Mucosa of descending colon (tissue), 3 donors: Measurements from ENCODE around the gene EIF1. TPM values are rescaled to one million over a fixed set of nuclear protein-coding genes. Genes with fewer than 3 reads are reported as not detected.

Source experiments
- ATAC-seq: fragments of 200-7000 bp; cut with Tn5 transposase; one replicate; pipeline ENCODE4 v1.9.1; 2020; ENCODE audit warnings: mild to moderate bottlenecking, moderate library complexity
- DNase-seq, 3 donors: peaks; one replicate each; pipeline ENCODE4 v3.0.0-alpha.2; 2020
- H3K36me3 ChIP-seq: fragments of 200-600 bp; one replicate; pipeline ENCODE4 v1.8.0; 2021; ENCODE audit warnings: low read depth, mild to moderate bottlenecking
- H3K4me1 ChIP-seq: fragments of 200-600 bp; one replicate; pipeline ENCODE4 v1.8.0; 2021; ENCODE audit warnings: low read depth, mild to moderate bottlenecking
- H3K4me3 ChIP-seq: fragments of 200-600 bp; one replicate; pipeline ENCODE4 v1.8.0; 2021; ENCODE audit warnings: mild to moderate bottlenecking
- H3K9me3 ChIP-seq: fragments of 200-600 bp; one replicate; pipeline ENCODE4 v1.8.0; 2021; ENCODE audit warnings: mild to moderate bottlenecking
- CTCF ChIP-seq: fragments of 200-600 bp; IDR thresholded peaks from one replicate; pipeline ENCODE4 v1.8.0; 2022; ENCODE audit warnings: antibody characterized with exemption, mild to moderate bottlenecking
- intact Hi-C, 2 donors: fragments of 100-400 bp; cut with DNase I in 1 of 2; cut with micrococcal nuclease in 1 of 2; formaldehyde crosslinking; loops; one replicate each; pipeline versions ENCODE4 v1.11.0 to v1.11.1; 2022; cut with DNase I, micrococcal nuclease
- total RNA-seq, 3 donors: library from RNA; stranded (reverse); fragmentation: NEBNext Ultra II Directional in 2 of 3; extraction: Animal tissue kit (Norgen Biotek cat#: 25700) in 2 of 3; gene quantifications; one replicate each; pipeline versions ENCODE4 v1.2.1 to v1.2.4, GENCODE V29; 2021 to 2023
- donor health status: DM: no; HTN: no; CAD: no; lungs with moderate emphysema.
- donor health status: DM: no; HTN: no; CAD: no.
- donor health status: DM: no; HTN: yes; CAD: no.

Gene EIF1
- total RNA-seq, 3 donors from 2014 or later: 547 to 915 (median 566) TPM

GRCh38 chr17:41678907-41679739 is 9.6 kb upstream of the EIF1 start:
- H3K9me3 ChIP-seq: no peaks in the 10 kb centered on the region
- DNase-seq (peak in 1 of 3 donors; percentile 63), ATAC-seq (peak; percentile 83)
- no peak for TF ChIP-seq CTCF
- H3K4me1 ChIP-seq: peaks cover 5% of the 10 kb centered on the region
- no peak overlapping the region for H3K4me3 ChIP-seq
- H3K36me3 ChIP-seq: no peaks in the 10 kb centered on the region
- intact Hi-C loops: no loop called here

- ATAC-seq: no peak
- Histone ChIP-seq H3K9me3 (no peaks in the 10 kb centered on the region), H3K4me3 (no peak overlapping the region), H3K36me3 (no peaks in the 10 kb centered on the region), H3K4me1 (peaks cover 5% of the 10 kb centered on the region)
- no peak for TF ChIP-seq CTCF
- intact Hi-C loops: no loop called here
- no peak for DNase-seq
Observed at GRCh38 chr17:41679740-41680425, 8.8 kb upstream of the EIF1 start.

- peaks cover 5% of the 10 kb centered on the region for H3K4me1 ChIP-seq
- DNase-seq (no peak), ATAC-seq (no peak)
- no peak for TF ChIP-seq CTCF
- intact Hi-C loops: no loop called here
- no peaks in the 10 kb centered on the region for H3K36me3 ChIP-seq
- no peaks in the 10 kb centered on the region for H3K9me3 ChIP-seq
- no peak overlapping the region for H3K4me3 ChIP-seq
Observed at GRCh38 chr17:41680426-41681040, 8.2 kb upstream of the EIF1 start.

- TF ChIP-seq CTCF: no peak
Observed at GRCh38 chr17:41681776-41682175, 6.9 kb upstream of the EIF1 start.

GRCh38 chr17:41682631-41683030 is 6.1 kb upstream of the EIF1 start:
- H3K9me3 ChIP-seq: no peaks in the 10 kb centered on the region
- ATAC-seq (no peak), DNase-seq (no peak)
- no peaks in the 10 kb centered on the region for H3K36me3 ChIP-seq
- no peak for TF ChIP-seq CTCF
- peaks cover 7% of the 10 kb centered on the region for H3K4me1 ChIP-seq
- H3K4me3 ChIP-seq: no peak overlapping the region
- intact Hi-C loops: no loop called here

More at GRCh38 chr17:41681776-41682175, 6.9 kb upstream of the EIF1 start:
- Histone ChIP-seq H3K9me3 (no peaks in the 10 kb centered on the region), H3K4me3 (no peak overlapping the region), H3K36me3 (no peaks in the 10 kb centered on the region), H3K4me1 (peaks cover 5% of the 10 kb centered on the region)
- ATAC-seq: no peak
- intact Hi-C loops: no loop called here
- DNase-seq: no peak
